HepG2 (cell line): ENCODE data around the gene AHSA1. TPM values are rescaled to one million over a fixed set of nuclear protein-coding genes. Genes with fewer than 3 reads are reported as not detected.

Experiments
- CBFB ChIP-seq: sonication (generic); formaldehyde crosslinking; IDR thresholded peaks from 2 replicates; pipeline ENCODE4 v1.4.0; 2020; ENCODE audit warnings: missing genetic modification reagents
- CBX1 ChIP-seq: IDR thresholded peaks from one replicate; pipeline ENCODE4 v1.6.1; 2016; ENCODE audit warnings: antibody characterized with exemption, low read depth
- CCAR2 ChIP-seq: fragments of 200-400 bp; formaldehyde crosslinking; optimal IDR thresholded peaks from 2 replicates; pipeline ENCODE3; 2018; ENCODE audit warnings: low read depth, mild to moderate bottlenecking, low read length, moderate library complexity
- PBX2 ChIP-seq: IDR thresholded peaks from 2 replicates; pipeline ENCODE4 v1.6.1; 2016; ENCODE audit warnings: control low read depth
- PRDM4 ChIP-seq: sonication (generic); formaldehyde crosslinking; IDR thresholded peaks from 2 replicates; pipeline ENCODE4 v1.9.0; 2021; ENCODE audit warnings: missing genetic modification reagents, borderline replicate concordance
- PTBP1 ChIP-seq: fragments of 200-400 bp; formaldehyde crosslinking; IDR thresholded peaks from 2 replicates; pipeline ENCODE4 v1.6.1; 2018; ENCODE audit warnings: low read length, low read depth; ENCODE audit not compliant: poor library complexity, severe bottlenecking
- RAD21 ChIP-seq: fragments of 450-650 bp; formaldehyde crosslinking; IDR thresholded peaks from 2 replicates; pipeline ENCODE4 v1.5.0; 2020; ENCODE audit warnings: mild to moderate bottlenecking
- REL ChIP-seq: sonication (generic); formaldehyde crosslinking; conservative IDR thresholded peaks from 2 replicates; pipeline ENCODE4 v1.8.0; 2022; ENCODE audit warnings: mild to moderate bottlenecking, missing genetic modification reagents, moderate library complexity
- SNAPC4 ChIP-seq: sonication (generic); formaldehyde crosslinking; IDR thresholded peaks from 2 replicates; pipeline ENCODE4 v1.4.0; 2020; ENCODE audit warnings: mild to moderate bottlenecking, missing genetic modification reagents
- STAT6 ChIP-seq: sonication (generic); formaldehyde crosslinking; IDR thresholded peaks from 2 replicates; pipeline ENCODE4 v1.4.0; 2020; ENCODE audit warnings: missing genetic modification reagents, mild to moderate bottlenecking, borderline replicate concordance
- TRIM24 ChIP-seq: sonication (generic); formaldehyde crosslinking; IDR thresholded peaks from 2 replicates; pipeline ENCODE4 v1.8.0; 2022; ENCODE audit warnings: mild to moderate bottlenecking, missing genetic modification reagents
- YEATS2 ChIP-seq: sonication (generic); formaldehyde crosslinking; IDR thresholded peaks from 2 replicates; pipeline ENCODE4 v1.4.0; 2020; ENCODE audit warnings: missing genetic modification reagents, borderline replicate concordance
- ZNF138 ChIP-seq: sonication (generic); formaldehyde crosslinking; IDR thresholded peaks from 2 replicates; pipeline ENCODE4 v1.5.0; 2020; ENCODE audit warnings: mild to moderate bottlenecking, low read depth, missing genetic modification reagents
- ZNF7 ChIP-seq: IDR thresholded peaks from 2 replicates; pipeline ENCODE4 v1.6.1; 2016; ENCODE audit warnings: missing biosample characterization, missing genetic modification reagents
- ZNF737 ChIP-seq: sonication (generic); formaldehyde crosslinking; IDR thresholded peaks from 2 replicates; pipeline ENCODE4 v1.5.0; 2020; ENCODE audit warnings: missing genetic modification reagents, mild to moderate bottlenecking, borderline replicate concordance
- ZNF75D ChIP-seq: sonication (generic); formaldehyde crosslinking; IDR thresholded peaks from 2 replicates; pipeline ENCODE4 v1.8.1; 2023; ENCODE audit warnings: missing genetic modification reagents, mild to moderate bottlenecking, borderline replicate concordance
- polyA plus RNA-seq, 8 experiments: library from polyadenylated mRNA; depleted of rRNA in 3 of 8; stranded (reverse) in 7 of 8; unstranded in 1 of 8; fragments of >200 nt; fragmentation: Illumina TruSeq in 4 of 8; extraction: Trizol in 4 of 8; gene quantifications; 2 replicates each; pipeline versions ENCODE4 v1.2.1 to v1.2.3, GENCODE V29; 2011 to 2016; ENCODE audit warnings: low read depth in 4 of 8, missing spikeins in 1 of 8, mixed read lengths in 1 of 8; ENCODE audit not compliant: insufficient read depth in 1 of 8
- total RNA-seq, 5 experiments: library from RNA; depleted of rRNA; stranded (reverse); fragments of >200 nt; fragmentation: Illumina TruSeq; extraction: Trizol; gene quantifications; 2 replicates each; pipeline ENCODE4 v1.2.3, GENCODE V29; 2016; ENCODE audit warnings: low read depth in 1 of 5

Gene AHSA1
- total and polyA plus RNA-seq, 2 of the 13 experiments (the other 11 are each of a cell fraction or from before 2014, with no cell fraction given), result 113 to 241 TPM

GRCh38 chr14:77498120-77498979, 40.5 kb downstream of the AHSA1 start, which contains the start of gene ISM2 (continued):
- TF ChIP-seq CCAR2 (no peak), YEATS2 (CRISPR knock-in tag) (peak; percentile 25; the same call in 1 of the 2 replicates), PTBP1 (no peak), SNAPC4 (no peak), ZNF138 (CRISPR knock-in tag) (no peak), RAD21 (CRISPR knock-in tag) (no peak; the same call in 1 of the 2 replicates), ZNF737 (CRISPR knock-in tag) (0 out of 2 replicates have a peak, but pooled peaks have one; percentile 46), PRDM4 (CRISPR knock-in tag) (no peak), REL (peak; percentile 67; the same call in 1 of the 2 replicates), PBX2 (CRISPR knock-in tag) (no peak), CBX1 (no peak), ZNF75D (no peak), CBFB (no peak), TRIM24 (CRISPR knock-in tag) (no peak), ZNF7 (CRISPR knock-in tag) (no peak), STAT6 (CRISPR knock-in tag) (no peak)
